ENCODE data around the gene FTO. TPM values are rescaled to one million over a fixed set of nuclear protein-coding genes. Genes with fewer than 3 reads are reported as not detected.

Gene FTO
- total and polyA plus RNA-seq, 2 of the 8 experiments (the other 6 are each of a cell fraction or from before 2014, with no cell fraction given) = 34.5 to 59.8 TPM

DNA sequence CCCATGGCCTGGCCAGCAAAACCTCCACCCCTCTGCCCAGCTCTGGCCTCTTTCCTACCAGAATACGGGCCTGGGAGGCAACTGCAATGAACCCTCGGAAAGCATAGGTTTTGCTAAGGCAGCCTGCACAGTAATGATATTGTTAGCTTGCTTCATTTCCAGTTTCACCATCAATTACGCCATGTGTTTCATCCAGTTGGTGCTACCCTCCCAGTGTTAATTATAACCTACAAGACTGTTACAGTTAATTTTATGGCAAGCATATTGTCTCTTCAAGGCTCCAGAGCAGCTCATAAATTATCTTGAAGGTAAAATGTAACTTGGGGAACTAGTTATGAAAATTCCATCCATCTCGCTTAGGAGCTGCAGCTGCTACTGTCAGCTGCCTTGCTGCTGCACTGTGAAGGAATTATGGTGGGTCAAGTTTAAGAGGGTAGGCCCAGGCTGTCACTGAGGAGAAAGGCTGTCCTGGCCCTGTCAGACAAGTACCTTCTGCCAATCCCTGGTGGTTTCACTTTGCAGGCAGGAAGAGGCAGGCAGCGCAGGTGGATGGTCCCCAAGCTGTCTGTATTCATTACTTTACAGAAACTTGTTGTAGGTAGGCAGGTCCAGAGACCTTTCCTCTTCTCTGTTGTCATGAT lies 242.9 kb downstream of the FTO start:
- no peak overlapping the region for H2BK12ac ChIP-seq (ENCODE audit: low read depth, low read length)
- H3K79me2 ChIP-seq (ENCODE audit: control insufficient read depth in 1 of 2, insufficient read depth in 2 of 2, low read length in 2 of 2) = no peaks in the 10 kb centered on the region
- no peak overlapping the region for H3K23ac ChIP-seq (ENCODE audit: insufficient read length)
- 88% methylated on average over 5 of the region's 5 CpGs; no CpG with 5 or more reads in 1 of the 2 experiments for WGBS, 2 experiments (ENCODE audit: extremely low coverage in 1 of 2, insufficient coverage in 1 of 2, insufficient read length in 1 of 2, insufficient replicate concordance in 2 of 2, low coverage in 1 of 2, low lambda C conversion rate in 2 of 2, missing lambda C conversion rate in 1 of 2)
- H3K14ac ChIP-seq (ENCODE audit: insufficient read length) = no peak overlapping the region
- no peak overlapping the region for H3K27ac ChIP-seq (ENCODE audit: low read depth, low read length)
- CTCF ChIA-PET (ENCODE audit: partially characterized antibody) = interaction anchor here (0.6 to 3.4 kb wide), 16 partner anchors 10 to 1304 kb away, joined by 3 to 8 read pairs (median 3); no protein-coding TSS in a partner anchor
- H3K27me3 ChIP-seq (replicated peaks in 1 of 4; ENCODE audit: control insufficient read depth in 3 of 4, extremely low read depth in 1 of 4, insufficient read depth in 3 of 4, low read length in 3 of 4) = no peaks in the 10 kb centered on the region
- H3K23me2 ChIP-seq (ENCODE audit: low read depth, low read length) = no peaks in the 10 kb centered on the region
- no peak overlapping the region for H3K4me2 ChIP-seq (ENCODE audit: insufficient read depth in 1 of 2, low read depth in 2 of 2, low read length in 2 of 2)
- H4K8ac ChIP-seq (ENCODE audit: extremely low read depth, insufficient read depth, low read length) = no peak overlapping the region
- no peak overlapping the region for H2BK15ac ChIP-seq (ENCODE audit: low read length)
- no peak overlapping the region for H3K56ac ChIP-seq (replicated peaks; ENCODE audit: insufficient read length, low read depth, low read length)
- H2BK20ac ChIP-seq (ENCODE audit: low read length) = 0 out of 2 replicates have a peak overlapping the region, but pooled peaks have one; percentile 68
- H2AK5ac ChIP-seq (ENCODE audit: low read depth, low read length) = no peak overlapping the region
- no peak overlapping the region for H4K5ac ChIP-seq (ENCODE audit: insufficient read length, low read depth, low read length)
- no peak overlapping the region for H3K9ac ChIP-seq (replicated peaks in 1 of 4; ENCODE audit: extremely low read depth in 1 of 4, low read depth in 3 of 4, low read length in 3 of 4)
- H3K18ac ChIP-seq (ENCODE audit: extremely low read depth, low read length) = no peak overlapping the region
- FAIRE-seq = no peak
- no peaks in the 10 kb centered on the region; the same call in 1 of the 2 replicates for H3K79me1 ChIP-seq (ENCODE audit: low read depth, low read length)
- no peaks in the 10 kb centered on the region for H4K20me1 ChIP-seq (replicated peaks in 1 of 2; ENCODE audit: control insufficient read depth in 1 of 2, insufficient read depth in 2 of 2, low read length in 2 of 2)
- H2BK5ac ChIP-seq (ENCODE audit: low read depth, low read length) = no peak overlapping the region
- no peak for DNase-seq (ENCODE audit: low read depth in 1 of 2, low spot score in 2 of 2)
- H3K4me3 ChIP-seq (ENCODE audit: extremely low read depth in 1 of 4, insufficient read depth in 2 of 4, low read depth in 3 of 4, low read length in 4 of 4) = no peak overlapping the region
- H3K4me1 ChIP-seq (replicated peaks in 1 of 4; ENCODE audit: control insufficient read depth in 3 of 4, insufficient read depth in 4 of 4, low read length in 3 of 4) = no peaks in the 10 kb centered on the region
- H2BK120ac ChIP-seq (replicated peaks; ENCODE audit: low read depth, low read length) = no peak overlapping the region
- H3K36me3 ChIP-seq (ENCODE audit: control insufficient read depth in 2 of 4, insufficient read depth in 4 of 4, low read length in 3 of 4) = no peaks in the 10 kb centered on the region
- no peaks in the 10 kb centered on the region for H3K9me3 ChIP-seq (ENCODE audit: insufficient read depth in 2 of 2, low read depth in 1 of 2, low read length in 1 of 2)
- H3K4ac ChIP-seq (replicated peaks; ENCODE audit: insufficient read length, low read depth, low read length) = no peak overlapping the region
- POLR2A ChIA-PET (ENCODE audit: partially characterized antibody) = no interaction called here
- H4K91ac ChIP-seq (replicated peaks; ENCODE audit: insufficient read length, low read length) = no peak overlapping the region
- H2AFZ ChIP-seq (ENCODE audit: low read length) = no peak overlapping the region
- TF ChIP-seq BCL11A (IDR thresholded peaks at IDR 0.05; ENCODE audit: low read depth in 2 of 2, low read length in 2 of 2) (no peak), CBX5 (IDR thresholded peaks at IDR 0.05; ENCODE audit: low read depth, low read length) (no peak), YY1 (IDR thresholded peaks at IDR 0.05; ENCODE audit: low read depth, low read length) (no peak), RBBP5 (IDR thresholded peaks at IDR 0.05; ENCODE audit: borderline replicate concordance, low read depth, low read length) (no peak), CTBP2 (IDR thresholded peaks at IDR 0.05; ENCODE audit: borderline replicate concordance, insufficient read depth, insufficient read length, low read length) (no peak), RXRA (IDR thresholded peaks at IDR 0.05; ENCODE audit: insufficient read depth, low read depth, low read length) (no peak), KDM4A (IDR thresholded peaks at IDR 0.05; ENCODE audit: low read depth, low read length, severe bottlenecking) (no peak), GABPA (IDR thresholded peaks at IDR 0.05; ENCODE audit: borderline replicate concordance, insufficient read depth, low read length) (no peak), SIRT6 (IDR thresholded peaks at IDR 0.05; ENCODE audit: low read length) (no peak), TBP (IDR thresholded peaks at IDR 0.05; ENCODE audit: low read depth, low read length) (no peak), NRF1 (IDR thresholded peaks at IDR 0.05; ENCODE audit: low read depth, low read length) (no peak), RNF2 (IDR thresholded peaks at IDR 0.05; ENCODE audit: borderline replicate concordance, low read depth, low read length, missing control alignments, poor library complexity, severe bottlenecking) (no peak), ZNF274 (IDR thresholded peaks at IDR 0.05; ENCODE audit: borderline replicate concordance, extremely low read depth, low read length) (no peak)

Measured in H1 (cell line).